Skeletal muscle satellite cell (primary cell): ENCODE data around the gene FASTK.

Experiments used
- H3K27me3 ChIP-seq: 2 replicates; pipeline ENCODE4 v1.7.0; 2013; ENCODE audit warnings: low read length; ENCODE audit not compliant: control insufficient read depth, insufficient read depth
- H3K36me3 ChIP-seq: 2 replicates; pipeline ENCODE4 v1.7.0; 2013; ENCODE audit warnings: mild to moderate bottlenecking, control low read depth, low read length; ENCODE audit not compliant: insufficient read depth
- H3K4me1 ChIP-seq: 2 replicates; pipeline ENCODE4 v1.7.0; 2013; ENCODE audit warnings: low read length; ENCODE audit not compliant: control insufficient read depth, insufficient read depth
- H3K4me2 ChIP-seq: 2 replicates; pipeline ENCODE4 v1.7.0; 2013; ENCODE audit warnings: mild to moderate bottlenecking, low read length
- H3K4me3 ChIP-seq: 2 replicates; pipeline ENCODE4 v1.7.0; 2013; ENCODE audit warnings: low read length
- H3K9ac ChIP-seq: 2 replicates; pipeline ENCODE4 v1.7.0; 2013; ENCODE audit warnings: mild to moderate bottlenecking, low read depth, low read length, moderate library complexity
- H3K9me3 ChIP-seq: replicated peaks from 2 replicates; pipeline ENCODE4 v1.7.0; 2013; ENCODE audit warnings: mild to moderate bottlenecking, control low read depth, low read length

FASTK gene

DNA sequence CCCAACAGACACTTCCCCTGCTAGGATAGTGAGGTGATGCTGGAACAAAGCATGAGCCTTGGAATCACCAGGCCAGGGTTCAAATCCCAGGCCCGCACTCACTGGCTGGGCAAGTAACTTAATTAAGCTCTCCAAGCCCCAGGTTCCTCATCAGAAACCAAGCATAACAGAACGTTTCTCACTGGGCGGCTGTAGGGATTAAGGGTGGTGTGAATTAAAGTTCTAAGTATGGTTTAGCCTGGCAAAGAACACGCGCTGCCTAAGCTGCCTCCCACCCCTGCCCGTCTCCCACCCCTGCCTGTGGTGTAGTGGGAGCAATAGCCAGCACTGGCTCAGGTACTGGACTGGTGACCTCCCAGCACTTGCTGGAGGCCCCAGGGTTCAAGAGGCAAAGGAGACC, 15.6 kb downstream of the FASTK start:
- Histone ChIP-seq H3K27me3 (no peaks in the 10 kb centered on the region), H3K4me2 (no peak overlapping the region), H3K9ac (no peak overlapping the region), H3K36me3 (peaks cover 56% of the 10 kb centered on the region), H3K9me3 (no peaks in the 10 kb centered on the region), H3K4me1 (peaks cover 39% of the 10 kb centered on the region), H3K4me3 (no peak overlapping the region)

DNA sequence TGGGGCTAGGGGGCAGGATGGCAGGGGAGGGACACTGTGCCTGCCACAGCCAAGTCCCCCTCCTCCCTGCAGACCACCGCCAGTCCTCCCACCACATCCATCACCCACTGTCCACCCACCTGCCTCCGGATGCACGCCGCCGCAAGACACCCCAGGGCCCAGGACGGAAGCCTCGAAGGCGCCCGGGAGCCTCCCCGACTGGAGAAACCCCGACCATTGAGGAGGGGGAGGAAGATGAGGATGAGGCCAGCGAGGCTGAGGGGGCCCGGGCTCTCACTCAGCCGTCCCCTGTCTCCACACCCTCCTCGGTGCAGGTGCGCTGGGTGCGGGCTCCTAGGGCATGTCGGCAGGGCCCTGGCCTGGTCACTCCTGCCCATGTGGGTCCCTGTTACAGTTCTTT, 16.2 kb downstream of the FASTK start:
- Histone ChIP-seq H3K27me3 (no peaks in the 10 kb centered on the region), H3K9me3 (no peaks in the 10 kb centered on the region), H3K4me2 (no peak overlapping the region), H3K4me1 (peaks cover 39% of the 10 kb centered on the region), H3K36me3 (peaks cover 51% of the 10 kb centered on the region), H3K4me3 (no peak overlapping the region), H3K9ac (no peak overlapping the region)

DNA sequence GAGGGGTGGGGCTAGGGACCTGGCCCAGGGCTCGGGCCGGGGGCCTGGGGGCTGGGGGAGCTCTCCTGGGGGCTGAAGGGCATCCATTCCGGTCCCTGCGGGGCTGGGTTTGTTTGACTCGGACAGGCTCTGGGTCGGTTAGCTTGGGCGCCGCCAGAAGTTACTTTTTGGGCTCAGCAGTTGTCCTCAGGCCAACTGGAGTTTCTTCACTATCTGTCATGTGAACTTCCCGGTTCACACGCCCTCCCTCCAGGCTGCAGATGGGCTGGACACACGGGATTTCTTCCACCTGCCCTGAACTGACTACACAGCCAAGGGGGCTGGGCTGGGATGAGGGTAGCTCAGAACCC, 17.4 kb downstream of the FASTK start:
- no peak overlapping the region for H3K9ac ChIP-seq
- H3K36me3 ChIP-seq = peaks cover 41% of the 10 kb centered on the region
- H3K9me3 ChIP-seq = no peaks in the 10 kb centered on the region
- peaks cover 50% of the 10 kb centered on the region for H3K4me1 ChIP-seq
- H3K4me3 ChIP-seq = no peak overlapping the region
- H3K27me3 ChIP-seq = no peaks in the 10 kb centered on the region
- H3K4me2 ChIP-seq = peak overlapping the region; percentile 50

DNA sequence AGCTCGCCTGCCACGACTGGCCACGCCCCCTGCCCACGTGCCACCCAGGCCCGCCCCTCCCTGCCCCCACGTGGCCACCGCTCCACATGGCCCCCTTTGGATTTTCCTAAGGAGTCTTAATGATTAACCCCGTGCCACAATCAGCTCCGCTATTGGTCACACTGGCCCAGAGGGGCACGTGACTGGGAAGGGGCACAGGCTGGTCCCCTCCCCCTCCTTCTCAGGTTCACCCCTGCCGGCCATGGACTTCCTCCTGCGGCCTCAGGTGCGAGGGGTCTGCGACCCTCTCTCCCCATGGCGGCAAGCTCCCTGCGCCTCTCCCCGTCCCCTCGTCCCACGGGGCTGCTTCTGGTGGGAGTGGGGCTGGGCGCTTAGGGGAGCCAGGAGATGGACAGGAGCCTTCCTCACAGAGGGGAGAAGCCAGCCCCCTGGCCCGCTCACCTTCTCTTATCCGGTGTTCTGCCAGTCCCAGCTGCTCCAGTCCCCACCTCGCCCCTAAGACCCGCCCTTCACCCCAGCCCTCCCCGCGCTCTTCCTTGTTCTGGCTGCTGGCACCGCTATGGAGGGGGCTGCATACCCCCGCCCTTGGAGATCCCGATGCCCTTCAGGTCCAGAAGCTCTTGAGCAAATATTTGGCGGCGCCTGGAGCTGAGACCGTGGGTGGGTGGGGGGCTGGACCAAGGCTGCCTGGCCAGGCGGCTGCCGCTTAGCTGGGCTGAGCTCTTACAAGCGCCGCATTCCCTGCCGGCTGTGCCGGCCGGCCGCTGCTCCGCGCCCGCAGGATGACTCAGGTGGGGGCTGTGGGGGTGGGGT, 18.0 kb downstream of the FASTK start:
- Histone ChIP-seq H3K36me3 (peaks cover 35% of the 10 kb centered on the region), H3K27me3 (no peaks in the 10 kb centered on the region), H3K9ac (peak overlapping the region; percentile 34), H3K9me3 (no peaks in the 10 kb centered on the region), H3K4me2 (peak overlapping the region; percentile 94), H3K4me3 (peak overlapping the region; percentile 87), H3K4me1 (peaks cover 46% of the 10 kb centered on the region)

DNA sequence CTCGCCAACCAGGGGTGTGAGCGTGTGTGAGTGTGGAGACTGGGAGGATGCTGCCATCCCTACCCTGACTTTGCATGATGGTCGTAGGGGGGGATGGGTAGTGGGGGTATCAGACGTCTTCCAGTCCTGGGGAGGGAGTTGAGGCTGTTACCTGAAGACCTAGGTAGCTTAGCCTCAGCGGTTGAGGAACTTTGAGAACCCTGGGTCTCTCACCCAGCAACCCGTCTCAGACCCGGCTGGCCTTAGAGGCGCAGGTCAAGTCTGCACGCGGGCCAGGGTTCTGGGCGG, 18.6 kb downstream of the FASTK start:
- H3K4me3 ChIP-seq = peak overlapping the region; percentile 87
- peaks cover 44% of the 10 kb centered on the region for H3K4me1 ChIP-seq
- peaks cover 30% of the 10 kb centered on the region for H3K36me3 ChIP-seq
- peak overlapping the region; percentile 94 for H3K4me2 ChIP-seq
- no peaks in the 10 kb centered on the region for H3K27me3 ChIP-seq
- H3K9ac ChIP-seq = no peak overlapping the region
- H3K9me3 ChIP-seq = no peaks in the 10 kb centered on the region

DNA sequence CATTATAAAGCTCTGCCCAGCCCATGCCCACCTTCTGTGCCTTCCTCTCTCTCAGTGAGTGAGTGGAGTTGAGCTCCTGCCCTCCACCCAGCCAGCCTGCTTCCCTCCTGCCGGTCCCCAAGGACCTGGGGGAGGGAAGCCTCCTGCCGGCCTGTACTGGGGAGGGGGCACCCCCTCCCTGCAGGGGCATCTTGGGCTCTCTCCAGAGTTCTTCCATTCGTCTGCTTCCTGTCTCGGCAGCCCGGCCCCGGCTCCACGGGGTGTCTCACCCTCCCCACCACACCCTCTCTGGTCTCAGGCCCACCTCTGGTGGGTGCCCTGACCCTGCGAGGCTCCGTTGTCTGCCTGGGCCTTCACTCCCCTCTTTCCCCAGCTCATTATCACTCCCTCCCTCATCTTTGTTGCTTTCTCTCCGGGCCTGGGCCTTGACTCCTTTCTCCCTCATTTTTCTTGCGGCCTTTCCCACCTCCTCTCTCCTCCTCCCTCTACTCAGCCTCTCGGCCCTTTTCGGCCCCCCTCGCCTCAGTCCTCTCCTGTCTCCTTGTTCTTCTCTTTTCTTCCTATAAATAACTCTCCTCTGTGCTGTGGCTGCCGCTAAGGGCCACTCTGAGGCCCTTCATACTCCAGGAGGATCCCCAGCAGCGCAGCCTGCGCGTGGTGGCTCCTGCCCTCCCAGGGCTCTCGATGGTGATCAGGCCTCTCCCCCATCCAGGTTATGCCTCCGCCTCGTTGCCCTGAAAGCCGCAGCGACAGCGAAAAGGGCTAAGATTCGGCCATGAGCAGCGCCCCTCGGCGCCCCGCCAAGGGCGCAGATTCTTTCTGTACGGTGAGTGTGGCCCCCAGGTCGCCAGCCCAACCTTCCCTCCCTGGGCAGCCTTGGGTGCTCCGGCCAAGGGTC, 19.1 kb downstream of the FASTK start:
- Histone ChIP-seq H3K36me3 (peaks cover 24% of the 10 kb centered on the region), H3K4me1 (peaks cover 49% of the 10 kb centered on the region), H3K9ac (peak overlapping the region; percentile 82), H3K4me3 (peak overlapping the region; percentile 87), H3K9me3 (no peaks in the 10 kb centered on the region), H3K27me3 (no peaks in the 10 kb centered on the region), H3K4me2 (peak overlapping the region; percentile 94)

DNA sequence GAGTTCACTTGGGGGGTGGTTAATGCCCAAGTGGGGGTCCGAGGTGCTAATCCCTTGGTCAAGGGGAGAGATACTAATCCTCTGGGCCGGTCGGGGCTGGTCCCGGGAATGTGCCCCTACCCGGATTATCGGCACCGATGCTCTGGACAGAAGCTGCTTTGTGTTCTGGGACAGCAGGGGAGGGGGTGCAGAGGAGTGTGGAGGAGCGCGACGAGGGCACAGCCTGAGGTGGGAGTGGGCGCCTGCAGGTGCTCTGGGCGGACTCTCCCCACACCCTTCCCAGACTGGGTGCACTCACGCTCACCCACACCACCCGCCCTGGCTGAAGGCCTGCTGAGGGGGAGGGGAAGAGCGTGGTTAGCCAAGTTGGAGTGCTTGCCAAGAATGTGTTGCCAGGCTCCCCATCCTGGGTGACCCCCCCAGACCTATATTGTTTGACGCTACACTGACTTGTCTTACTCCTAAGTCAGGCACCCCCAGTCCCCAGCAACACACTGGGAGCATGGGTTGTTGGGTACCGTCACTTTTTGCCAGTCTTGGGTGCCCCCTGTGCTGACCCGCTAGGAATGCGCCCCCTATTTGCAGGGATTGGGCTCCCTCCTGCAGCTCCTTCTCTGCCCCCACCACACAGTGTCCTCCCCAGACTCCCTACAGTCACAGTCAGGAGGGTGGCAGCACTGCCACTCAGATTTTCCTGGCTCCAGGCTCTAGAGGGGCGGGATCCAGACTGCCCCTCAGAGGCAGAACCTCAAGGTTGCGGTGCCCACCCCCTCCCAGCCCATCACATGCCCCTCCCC, 20.0 kb downstream of the FASTK start:
- Histone ChIP-seq H3K9ac (peak overlapping the region; percentile 82), H3K9me3 (no peaks in the 10 kb centered on the region), H3K36me3 (peaks cover 17% of the 10 kb centered on the region), H3K4me2 (peak overlapping the region; percentile 94), H3K4me3 (peak overlapping the region; percentile 87), H3K27me3 (no peaks in the 10 kb centered on the region), H3K4me1 (peaks cover 49% of the 10 kb centered on the region)

DNA sequence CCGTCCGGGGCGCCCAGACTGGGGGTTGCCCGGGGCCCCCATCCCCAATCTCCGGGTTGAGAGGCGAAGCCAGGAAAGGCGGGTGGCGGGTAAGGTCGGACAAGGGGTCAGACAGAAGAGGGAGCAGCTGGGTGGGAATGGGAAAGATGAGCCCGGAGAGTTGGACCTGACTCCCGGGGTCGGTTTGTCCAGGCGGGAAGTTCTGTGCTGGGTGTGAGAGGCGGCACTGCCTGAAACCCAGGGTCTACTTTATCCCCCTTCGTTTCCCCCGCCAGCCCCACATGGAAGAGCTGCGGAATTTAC, 20.5 kb downstream of the FASTK start:
- H3K4me1 ChIP-seq = peaks cover 49% of the 10 kb centered on the region
- peak overlapping the region; percentile 94 for H3K4me2 ChIP-seq
- no peaks in the 10 kb centered on the region for H3K27me3 ChIP-seq
- peak overlapping the region; percentile 87 for H3K4me3 ChIP-seq
- peaks cover 12% of the 10 kb centered on the region for H3K36me3 ChIP-seq
- H3K9me3 ChIP-seq = no peaks in the 10 kb centered on the region
- H3K9ac ChIP-seq = peak overlapping the region; percentile 82

DNA sequence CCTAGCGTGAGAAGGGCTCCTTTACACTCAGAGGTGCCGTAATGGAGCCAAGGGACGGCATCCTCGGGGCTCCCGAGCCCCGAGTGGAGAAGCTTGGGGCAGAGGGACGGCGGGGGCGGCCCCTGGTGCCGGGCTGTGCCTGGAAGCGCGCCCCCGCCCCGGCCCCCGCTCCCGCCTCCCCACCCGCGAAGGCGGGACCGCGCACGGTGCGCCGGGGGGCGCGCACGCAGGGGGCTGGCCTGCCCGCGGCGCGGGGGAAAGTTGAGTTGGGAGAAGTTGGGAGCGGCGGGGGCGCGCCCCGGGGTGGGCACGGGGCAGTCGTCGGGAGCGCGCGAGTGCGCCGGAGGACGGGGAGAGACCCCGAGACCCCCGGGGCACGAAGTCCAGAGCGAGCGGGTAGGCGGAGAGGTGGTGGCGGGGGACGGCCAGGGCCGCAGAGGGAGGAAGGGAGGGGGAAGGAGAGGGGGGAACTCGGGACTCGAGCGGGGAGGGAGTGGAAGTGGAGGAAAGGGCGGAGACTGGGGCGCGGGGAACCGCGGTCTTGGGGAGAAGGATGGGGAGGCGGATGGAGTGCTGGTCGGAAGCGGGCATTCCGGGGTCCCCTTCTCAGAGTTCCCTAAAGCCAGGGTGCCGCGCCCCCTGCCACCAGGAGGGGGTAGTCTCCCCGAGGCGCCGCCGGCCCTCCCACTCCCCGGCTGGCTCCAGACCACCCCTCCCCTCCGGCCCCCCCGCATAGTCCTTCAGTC, 21.1 kb downstream of the FASTK start, which contains the start of gene SLC4A2:
TSS of gene SLC4A2 (plus strand) at position 223 of the 746 bp plus-strand sequence. CDS start 2,399 bp downstream, outside the sequence.
- peaks cover 49% of the 10 kb centered on the region for H3K4me1 ChIP-seq
- H3K27me3 ChIP-seq = no peaks in the 10 kb centered on the region
- peak within 1 kb of the TSS; percentile 87 for H3K4me3 ChIP-seq
- peaks cover 6% of the 10 kb centered on the region for H3K36me3 ChIP-seq
- peak within 1 kb of the TSS; percentile 94 for H3K4me2 ChIP-seq
- H3K9me3 ChIP-seq = no peaks in the 10 kb centered on the region
- H3K9ac ChIP-seq = peak within 1 kb of the TSS; percentile 82

DNA sequence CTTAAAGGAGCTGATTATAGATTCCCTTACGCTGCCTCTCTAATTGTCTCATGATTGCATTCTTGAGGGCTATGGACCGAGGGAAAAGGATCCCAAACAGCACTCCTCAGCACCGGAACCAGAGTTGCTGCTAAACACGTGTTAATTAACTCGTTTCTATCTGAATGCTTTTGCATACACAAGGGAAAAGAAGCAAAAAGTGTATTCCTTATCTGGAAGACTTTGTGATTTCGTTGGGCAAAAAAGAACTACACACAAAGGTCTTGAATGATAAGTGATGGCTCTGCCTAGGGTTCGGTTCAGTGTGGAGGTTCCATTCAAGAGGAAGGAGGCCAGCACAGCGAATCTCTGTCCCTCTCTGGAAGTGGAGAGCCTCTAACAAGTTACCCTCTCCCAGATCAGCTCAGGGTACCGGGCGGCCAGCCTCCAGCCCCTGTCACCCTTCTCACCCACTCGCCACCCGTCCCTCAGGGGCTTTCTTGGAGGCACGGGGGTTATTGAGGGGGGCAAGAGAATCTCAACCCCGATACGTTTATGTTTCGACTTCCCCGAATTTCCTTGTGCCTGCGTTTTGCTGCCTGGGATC, 21.7 kb downstream of the FASTK start:
- no peaks in the 10 kb centered on the region for H3K9me3 ChIP-seq
- peaks cover 4% of the 10 kb centered on the region for H3K36me3 ChIP-seq
- no peaks in the 10 kb centered on the region for H3K27me3 ChIP-seq
- H3K9ac ChIP-seq = peak overlapping the region; percentile 82
- peak overlapping the region; percentile 94 for H3K4me2 ChIP-seq
- H3K4me3 ChIP-seq = peak overlapping the region; percentile 87
- peaks cover 49% of the 10 kb centered on the region for H3K4me1 ChIP-seq
